ENCODE data around the gene SH3BP5.
"Not testable (repeated sequence)": the region's sequence is repeated elsewhere in the genome, so short reads cannot be mapped to it uniquely, and the experiment has no call there.

SH3BP5 gene

GRCh38 chr3:15356651-15357061, 24.3 kb upstream of the SH3BP5 start:
- not testable (repeated sequence) for H3K4me3 ChIP-seq; H3K27me3 ChIP-seq (ENCODE audit: low read depth)

GRCh38 chr3:15356176-15356575, 23.8 kb upstream of the SH3BP5 start:
- in situ Hi-C loops (cut with MboI; ENCODE audit: low sequenced_read_pairs), result no loop called here
- peaks cover 7% of the 10 kb centered on the region for H3K4me1 ChIP-seq

More at GRCh38 chr3:15356651-15357061, 24.3 kb upstream of the SH3BP5 start:
- H3K9me3 ChIP-seq; H3K4me1 ChIP-seq; in situ Hi-C loops (cut with MboI; ENCODE audit: low sequenced_read_pairs); H3K36me3 ChIP-seq (replicated peaks); DNase-seq (ENCODE audit: low spot score in 2 of 2): not testable (repeated sequence)

GRCh38 chr3:15355086-15355485, 22.7 kb upstream of the SH3BP5 start:
- no peak overlapping the region for H3K4me3 ChIP-seq
- no peaks in the 10 kb centered on the region for H3K27me3 ChIP-seq (ENCODE audit: low read depth)
- no peaks in the 10 kb centered on the region for H3K36me3 ChIP-seq (replicated peaks)
- DNase-seq (ENCODE audit: low spot score in 2 of 2), result no peak
- in situ Hi-C loops (cut with MboI; ENCODE audit: low sequenced_read_pairs), result no loop called here
- peaks cover 2% of the 10 kb centered on the region; the same call in 1 of the 2 replicates for H3K9me3 ChIP-seq
- H3K4me1 ChIP-seq, result peaks cover 3% of the 10 kb centered on the region

More at GRCh38 chr3:15356176-15356575, 23.8 kb upstream of the SH3BP5 start:
- Histone ChIP-seq H3K4me3 (no peak overlapping the region), H3K27me3 (ENCODE audit: low read depth) (no peaks in the 10 kb centered on the region), H3K36me3 (replicated peaks) (no peaks in the 10 kb centered on the region), H3K9me3 (peaks cover 2% of the 10 kb centered on the region; the same call in 1 of the 2 replicates)
- DNase-seq (ENCODE audit: low spot score in 2 of 2), result no peak

- in situ Hi-C loops (cut with MboI; ENCODE audit: low sequenced_read_pairs), result no loop called here
- Histone ChIP-seq H3K36me3 (replicated peaks) (no peaks in the 10 kb centered on the region), H3K27me3 (ENCODE audit: low read depth) (no peaks in the 10 kb centered on the region), H3K9me3 (peaks cover 4% of the 10 kb centered on the region; the same call in 1 of the 2 replicates), H3K4me1 (peaks cover 3% of the 10 kb centered on the region), H3K4me3 (no peak overlapping the region)
- no peak for DNase-seq (ENCODE audit: low spot score in 2 of 2)
Measured at GRCh38 chr3:15354485-15354884, 22.1 kb upstream of the SH3BP5 start.

GRCh38 chr3:15350141-15350540, 17.8 kb upstream of the SH3BP5 start:
- H3K4me1 ChIP-seq, result no peaks in the 10 kb centered on the region; the same call in 1 of the 2 replicates
- no peak for DNase-seq (ENCODE audit: low spot score in 2 of 2)
- in situ Hi-C loops (cut with MboI; ENCODE audit: low sequenced_read_pairs), result no loop called here

GRCh38 chr3:15349438-15349837, 17.1 kb upstream of the SH3BP5 start:
- H3K36me3 ChIP-seq (replicated peaks); in situ Hi-C loops (cut with MboI; ENCODE audit: low sequenced_read_pairs); H3K9me3 ChIP-seq; H3K4me3 ChIP-seq; H3K4me1 ChIP-seq; DNase-seq (ENCODE audit: low spot score in 2 of 2): not testable (repeated sequence)
- peaks cover 18% of the 10 kb centered on the region for H3K27me3 ChIP-seq (ENCODE audit: low read depth)

More at GRCh38 chr3:15350141-15350540, 17.8 kb upstream of the SH3BP5 start:
- Histone ChIP-seq H3K4me3 (no peak overlapping the region), H3K27me3 (ENCODE audit: low read depth) (peaks cover 12% of the 10 kb centered on the region), H3K36me3 (replicated peaks) (no peaks in the 10 kb centered on the region), H3K9me3 (peaks cover 4% of the 10 kb centered on the region; the same call in 1 of the 2 replicates)

GRCh38 chr3:15348246-15348645, 15.9 kb upstream of the SH3BP5 start:
- peaks cover 27% of the 10 kb centered on the region for H3K27me3 ChIP-seq (ENCODE audit: low read depth)
- no peaks in the 10 kb centered on the region for H3K36me3 ChIP-seq (replicated peaks)
- no peaks in the 10 kb centered on the region; the same call in 1 of the 2 replicates for H3K4me1 ChIP-seq
- no peak overlapping the region for H3K4me3 ChIP-seq
- in situ Hi-C loops (cut with MboI; ENCODE audit: low sequenced_read_pairs), result no loop called here
- no peak for DNase-seq (ENCODE audit: low spot score in 2 of 2)
- peaks cover 4% of the 10 kb centered on the region; the same call in 1 of the 2 replicates for H3K9me3 ChIP-seq

GRCh38 chr3:15347737-15348110, 15.3 kb upstream of the SH3BP5 start:
- peaks cover 1% of the 10 kb centered on the region for H3K4me1 ChIP-seq
- H3K4me3 ChIP-seq, result no peak overlapping the region
- no peak for DNase-seq (ENCODE audit: low spot score in 2 of 2)
- peaks cover 4% of the 10 kb centered on the region; the same call in 1 of the 2 replicates for H3K9me3 ChIP-seq
- H3K27me3 ChIP-seq (ENCODE audit: low read depth), result peaks cover 27% of the 10 kb centered on the region
- H3K36me3 ChIP-seq (replicated peaks), result no peaks in the 10 kb centered on the region
- in situ Hi-C loops (cut with MboI; ENCODE audit: low sequenced_read_pairs), result no loop called here

GRCh38 chr3:15347063-15347736, 14.8 kb upstream of the SH3BP5 start:
- H3K36me3 ChIP-seq (replicated peaks), result no peaks in the 10 kb centered on the region
- H3K9me3 ChIP-seq, result peaks cover 4% of the 10 kb centered on the region; the same call in 1 of the 2 replicates
- H3K27me3 ChIP-seq (ENCODE audit: low read depth), result peaks cover 31% of the 10 kb centered on the region
- DNase-seq (ENCODE audit: low spot score in 2 of 2), result no peak
- in situ Hi-C loops (cut with MboI; ENCODE audit: low sequenced_read_pairs), result no loop called here
- no peak overlapping the region for H3K4me3 ChIP-seq
- peaks cover 6% of the 10 kb centered on the region for H3K4me1 ChIP-seq

GRCh38 chr3:15346516-15346915, 14.1 kb upstream of the SH3BP5 start:
- Histone ChIP-seq H3K27me3 (ENCODE audit: low read depth) (peaks cover 31% of the 10 kb centered on the region), H3K4me1 (peaks cover 6% of the 10 kb centered on the region), H3K36me3 (replicated peaks) (no peaks in the 10 kb centered on the region), H3K4me3 (no peak overlapping the region), H3K9me3 (peaks cover 4% of the 10 kb centered on the region; the same call in 1 of the 2 replicates)
- in situ Hi-C loops (cut with MboI; ENCODE audit: low sequenced_read_pairs), result no loop called here
- no peak for DNase-seq (ENCODE audit: low spot score in 2 of 2)

- in situ Hi-C loops (cut with MboI; ENCODE audit: low sequenced_read_pairs), result no loop called here
- Histone ChIP-seq H3K36me3 (replicated peaks) (no peaks in the 10 kb centered on the region), H3K27me3 (ENCODE audit: low read depth) (peaks cover 39% of the 10 kb centered on the region), H3K4me3 (no peak overlapping the region), H3K4me1 (peaks cover 6% of the 10 kb centered on the region), H3K9me3 (0 out of 2 replicates have a peak, but pooled peaks cover 2% of the 10 kb centered on the region)
- DNase-seq (ENCODE audit: low spot score in 2 of 2), result no peak
Measured at GRCh38 chr3:15345608-15346137, 13.3 kb upstream of the SH3BP5 start.

GRCh38 chr3:15345066-15345607, 12.8 kb upstream of the SH3BP5 start:
- no peak for DNase-seq (ENCODE audit: low spot score in 2 of 2)
- in situ Hi-C loops (cut with MboI; ENCODE audit: low sequenced_read_pairs), result no loop called here
- Histone ChIP-seq H3K4me1 (peaks cover 6% of the 10 kb centered on the region), H3K4me3 (no peak overlapping the region), H3K36me3 (replicated peaks) (no peaks in the 10 kb centered on the region), H3K9me3 (0 out of 2 replicates have a peak, but pooled peaks cover 2% of the 10 kb centered on the region), H3K27me3 (ENCODE audit: low read depth) (peaks cover 41% of the 10 kb centered on the region)

- DNase-seq (ENCODE audit: low spot score in 2 of 2), result peak; percentile 44 to 74
- no peaks in the 10 kb centered on the region for H3K9me3 ChIP-seq
- peaks cover 6% of the 10 kb centered on the region for H3K4me1 ChIP-seq
- H3K36me3 ChIP-seq (replicated peaks), result no peaks in the 10 kb centered on the region
- peaks cover 47% of the 10 kb centered on the region for H3K27me3 ChIP-seq (ENCODE audit: low read depth)
- in situ Hi-C loops (cut with MboI; ENCODE audit: low sequenced_read_pairs), result no loop called here
- H3K4me3 ChIP-seq, result no peak overlapping the region
Measured at GRCh38 chr3:15342945-15343344, 10.6 kb upstream of the SH3BP5 start.

GRCh38 chr3:15342246-15342645, 9.9 kb upstream of the SH3BP5 start:
- H3K4me1 ChIP-seq, result peaks cover 6% of the 10 kb centered on the region
- no peaks in the 10 kb centered on the region for H3K36me3 ChIP-seq (replicated peaks)
- DNase-seq (ENCODE audit: low spot score in 2 of 2), result no peak
- in situ Hi-C loops (cut with MboI; ENCODE audit: low sequenced_read_pairs), result no loop called here
- peaks cover 47% of the 10 kb centered on the region for H3K27me3 ChIP-seq (ENCODE audit: low read depth)
- no peaks in the 10 kb centered on the region for H3K9me3 ChIP-seq
- H3K4me3 ChIP-seq, result no peak overlapping the region
